Suprapubic skin (tissue), 4 donors: Measurements from ENCODE around the gene LDLRAD4.

Experiments used
- CTCF ChIP-seq, 2 donors: fragments of 200-600 bp in 1 of 2; fragments of 450-650 bp in 1 of 2; sonication (generic) in 1 of 2; IDR thresholded peaks; one replicate each; pipeline ENCODE4 v1.5.1; 2016 to 2019; ENCODE audit warnings: antibody characterized with exemption in 2 of 2, mild to moderate bottlenecking in 1 of 2, moderate library complexity in 1 of 2
- EP300 ChIP-seq: sonication (generic); formaldehyde crosslinking; IDR thresholded peaks from one replicate; pipeline ENCODE4 v1.6.1; 2017; ENCODE audit warnings: antibody characterized with exemption
- POLR2A ChIP-seq, 2 donors: fragments of 450-650 bp; IDR thresholded peaks; one replicate each; pipeline ENCODE4 v1.6.1; 2017; ENCODE audit warnings: antibody characterized with exemption in 2 of 2, mild to moderate bottlenecking in 2 of 2, moderate library complexity in 2 of 2
- POLR2AphosphoS5 ChIP-seq, 3 donors: sonication (generic); formaldehyde crosslinking; IDR thresholded peaks; one replicate each; pipeline ENCODE4 v1.6.1; 2017; ENCODE audit warnings: antibody characterized with exemption in 3 of 3

DNA sequence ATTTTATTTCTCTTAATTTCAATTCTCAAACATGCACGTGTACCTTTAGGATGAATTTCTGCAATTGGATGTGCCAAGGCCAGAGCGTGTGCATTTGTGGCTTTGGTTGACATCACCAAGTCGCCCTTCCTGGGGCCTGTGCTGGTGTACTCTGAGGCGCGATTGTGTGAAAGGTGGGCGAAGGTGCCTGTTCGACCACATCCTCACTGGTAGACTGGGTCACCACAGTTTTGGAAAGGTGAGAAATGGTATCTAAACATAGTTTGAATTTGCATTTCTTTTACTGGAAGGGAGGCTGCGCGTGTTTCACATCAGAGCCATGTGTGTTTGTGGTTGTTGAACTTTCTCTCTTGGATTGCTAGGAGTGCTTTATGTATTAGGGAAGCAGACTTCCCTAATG lies 89.8 kb downstream of the LDLRAD4 start:
- no peak for TF ChIP-seq CTCF (IDR thresholded peaks at IDR 0.05)
- no peak for TF ChIP-seq EP300
- no peak for TF ChIP-seq POLR2A (IDR thresholded peaks at IDR 0.05)
- TF ChIP-seq POLR2AphosphoS5 (IDR thresholded peaks at IDR 0.05), result no peak
